ENCODE measurements around the gene ANKLE2. TPM values are rescaled to one million over a fixed set of nuclear protein-coding genes. Genes with fewer than 3 reads are reported as not detected.

The ANKLE2 gene
- total and polyA plus RNA-seq, 2 of the 8 experiments (the other 6 are each of a cell fraction or from before 2014, with no cell fraction given): 41.0 to 64.9 TPM

GRCh38 chr12:132766380-132767085 lies 4.9 kb upstream of the ANKLE2 start:
- Histone ChIP-seq H3K36me3 (ENCODE audit: control insufficient read depth in 2 of 4, insufficient read depth in 4 of 4, low read length in 3 of 4) (peaks cover 0 to 3% (median 1%) of the 10 kb centered on the region in 4 experiments; a peak in 1 of 8 replicates), H4K91ac (replicated peaks; ENCODE audit: insufficient read length, low read length) (no peak overlapping the region), H3K4me1 (replicated peaks in 1 of 4; ENCODE audit: control insufficient read depth in 3 of 4, insufficient read depth in 4 of 4, low read length in 3 of 4) (no peaks in the 10 kb centered on the region; a peak in 1 of 7 replicates), H2BK12ac (ENCODE audit: low read depth, low read length) (no peak overlapping the region), H3K23ac (ENCODE audit: insufficient read length) (no peak overlapping the region), H3K14ac (ENCODE audit: insufficient read length) (no peak overlapping the region), H4K8ac (ENCODE audit: extremely low read depth, insufficient read depth, low read length) (no peak overlapping the region), H2BK20ac (ENCODE audit: low read length) (no peak overlapping the region), H2BK5ac (ENCODE audit: low read depth, low read length) (no peak overlapping the region), H3K4me2 (ENCODE audit: insufficient read depth in 1 of 2, low read depth in 2 of 2, low read length in 2 of 2) (no peak overlapping the region), H3K4ac (replicated peaks; ENCODE audit: insufficient read length, low read depth, low read length) (no peak overlapping the region), H3K23me2 (ENCODE audit: low read depth, low read length) (no peaks in the 10 kb centered on the region), H2AK5ac (ENCODE audit: low read depth, low read length) (no peak overlapping the region), H2BK15ac (ENCODE audit: low read length) (no peak overlapping the region), H3K9ac (replicated peaks in 1 of 4; ENCODE audit: extremely low read depth in 1 of 4, low read depth in 3 of 4, low read length in 3 of 4) (no peak overlapping the region), H3K18ac (ENCODE audit: extremely low read depth, low read length) (no peak overlapping the region), H3K9me3 (ENCODE audit: insufficient read depth in 2 of 2, low read depth in 1 of 2, low read length in 1 of 2) (no peaks in the 10 kb centered on the region), H2AFZ (ENCODE audit: low read length) (no peak overlapping the region), H4K20me1 (replicated peaks in 1 of 2; ENCODE audit: control insufficient read depth in 1 of 2, insufficient read depth in 2 of 2, low read length in 2 of 2) (peaks cover 0 to 5% of the 10 kb centered on the region in 2 experiments), H2BK120ac (replicated peaks; ENCODE audit: low read depth, low read length) (no peak overlapping the region), H3K27ac (ENCODE audit: low read depth, low read length) (no peak overlapping the region), H4K5ac (ENCODE audit: insufficient read length, low read depth, low read length) (no peak overlapping the region), H3K79me1 (ENCODE audit: low read depth, low read length) (no peaks in the 10 kb centered on the region), H3K56ac (replicated peaks; ENCODE audit: insufficient read length, low read depth, low read length) (no peak overlapping the region), H3K79me2 (ENCODE audit: control insufficient read depth in 1 of 2, insufficient read depth in 2 of 2, low read length in 2 of 2) (peaks cover 0 to under 1% of the 10 kb centered on the region in 2 experiments; a peak in 1 of 4 replicates), H3K4me3 (ENCODE audit: extremely low read depth in 1 of 4, insufficient read depth in 2 of 4, low read depth in 3 of 4, low read length in 4 of 4) (no peak overlapping the region), H3K27me3 (replicated peaks in 1 of 4; ENCODE audit: control insufficient read depth in 3 of 4, extremely low read depth in 1 of 4, insufficient read depth in 3 of 4, low read length in 3 of 4) (no peaks in the 10 kb centered on the region)
- DNase-seq (ENCODE audit: low read depth in 1 of 2, low spot score in 2 of 2) (no peak), FAIRE-seq (no peak)
- TF ChIP-seq SP1 (IDR thresholded peaks at IDR 0.05; ENCODE audit: low read depth, low read length) (no peak), SRF (IDR thresholded peaks at IDR 0.05; ENCODE audit: low read depth, low read length) (no peak)
- CTCF ChIA-PET (ENCODE audit: partially characterized antibody): interaction anchor here (1.2 to 4.0 kb wide), 6 partner anchors 9 to 101 kb away, joined by 3 to 18 read pairs (median 3); no protein-coding TSS in a partner anchor
- POLR2A ChIA-PET (ENCODE audit: partially characterized antibody): interaction anchor here (0.6 to 1.6 kb wide), 5 partner anchors 8 to 277 kb away, joined by 3 to 4 read pairs (median 3); no protein-coding TSS in a partner anchor
- WGBS, 2 experiments (ENCODE audit: extremely low coverage in 1 of 2, insufficient coverage in 1 of 2, insufficient read length in 1 of 2, insufficient replicate concordance in 2 of 2, low coverage in 1 of 2, low lambda C conversion rate in 2 of 2, missing lambda C conversion rate in 1 of 2): 88% methylated on average over 27 of the region's 27 CpGs; no CpG with 5 or more reads in 1 of the 2 experiments

All from H1 (cell line).